Endothelial cell of umbilical vein (primary cell): Measurements from ENCODE around the gene TXNRD2.

Experiments
- CTCF ChIP-seq, 2 donors: IDR thresholded peaks; 1 replicate in 1 of 2; 2 replicates in 1 of 2; pipeline ENCODE4 v1.5.1; 2011; ENCODE audit warnings: low read length in 2 of 2, mild to moderate bottlenecking in 2 of 2, moderate library complexity in 2 of 2, control low read depth in 1 of 2, inconsistent platforms in 1 of 2, low read depth in 1 of 2; ENCODE audit not compliant: insufficient read depth in 1 of 2; ENCODE audit errors: extremely low read depth in 1 of 2
- GATA2 ChIP-seq: IDR thresholded peaks from 2 replicates; pipeline ENCODE4 v1.7.0; 2011; ENCODE audit warnings: low read depth, mild to moderate bottlenecking, moderate library complexity, mixed read lengths, low read length; ENCODE audit not compliant: insufficient read length, insufficient read depth
- POLR2A ChIP-seq: IDR thresholded peaks from 2 replicates; pipeline ENCODE4 v1.6.1; 2012; ENCODE audit warnings: low read depth, mild to moderate bottlenecking, control low read depth, low read length
- POLR2AphosphoS5 ChIP-seq: IDR thresholded peaks from 2 replicates; pipeline ENCODE4 v1.6.1; 2012; ENCODE audit warnings: low read depth, mild to moderate bottlenecking, control low read depth, low read length, moderate library complexity; ENCODE audit not compliant: insufficient read depth

- TF ChIP-seq CTCF (IDR thresholded peaks at IDR 0.05; ENCODE audit: extremely low read depth in 1 of 2, insufficient read depth in 1 of 2, low read depth in 1 of 2, low read length in 2 of 2) (no peak), POLR2AphosphoS5 (no peak), POLR2A (no peak), GATA2 (no peak)
Measured at GRCh38 chr22:19936513-19936912, 5.1 kb downstream of the TXNRD2 start.
